Naive B cell (primary cell): ENCODE measurements around the gene HOXC12. TPM values are rescaled to one million over a fixed set of nuclear protein-coding genes. Genes with fewer than 3 reads are reported as not detected.

Source experiments
- ATAC-seq, 2 donors: fragments of 150-1000 bp; cut with Tn5 transposase; 2 replicates each; pipeline ENCODE4 v1.10.0; 2021; ENCODE audit warnings: low read depth in 2 of 2, mild to moderate bottlenecking in 2 of 2, moderate library complexity in 2 of 2
- DNase-seq: peaks from one replicate; pipeline ENCODE4 v3.0.0; 2022
- H3K27ac Mint-ChIP-seq, 6 donors: one replicate each; pipeline ENCODE4 v1.8.0; 2020 to 2022; ENCODE audit warnings: mild to moderate bottlenecking in 6 of 6, mixed read lengths in 6 of 6, moderate library complexity in 5 of 6, inconsistent platforms in 2 of 6
- H3K27me3 Mint-ChIP-seq, 3 donors: one replicate each; pipeline ENCODE4 v1.8.0; 2021 to 2022; ENCODE audit warnings: mixed read lengths in 3 of 3, mild to moderate bottlenecking in 1 of 3
- H3K36me3 Mint-ChIP-seq, 2 donors: one replicate each; pipeline ENCODE4 v1.8.0; 2020 to 2022; ENCODE audit warnings: mixed read lengths in 2 of 2, inconsistent platforms in 1 of 2, mild to moderate bottlenecking in 1 of 2
- H3K4me1 Mint-ChIP-seq, 3 donors: one replicate each; pipeline ENCODE4 v1.8.0; 2020 to 2022; ENCODE audit warnings: mixed read lengths in 3 of 3, inconsistent platforms in 1 of 3, mild to moderate bottlenecking in 1 of 3, moderate library complexity in 1 of 3
- H3K4me3 Mint-ChIP-seq, 8 donors: one replicate each; pipeline ENCODE4 v1.8.0; 2020 to 2022; ENCODE audit warnings: mild to moderate bottlenecking in 8 of 8, mixed read lengths in 8 of 8, moderate library complexity in 8 of 8, inconsistent platforms in 2 of 8
- H3K9me3 Mint-ChIP-seq, 7 donors: one replicate each; pipeline ENCODE4 v1.8.0; 2020 to 2022; ENCODE audit warnings: mixed read lengths in 7 of 7, mild to moderate bottlenecking in 5 of 7, inconsistent platforms in 2 of 7, moderate library complexity in 1 of 7
- polyA plus RNA-seq, 6 donors: library from polyadenylated mRNA; unstranded; fragments of 300-500 nt; fragmentation: Illumina TruSeq; gene quantifications; one replicate each; pipeline ENCODE4 v1.2.3, GENCODE V29; 2021; ENCODE audit warnings: low read depth in 6 of 6

The HOXC12 gene
- polyA plus RNA-seq, 6 donors from 2014 or later = not detected

DNA sequence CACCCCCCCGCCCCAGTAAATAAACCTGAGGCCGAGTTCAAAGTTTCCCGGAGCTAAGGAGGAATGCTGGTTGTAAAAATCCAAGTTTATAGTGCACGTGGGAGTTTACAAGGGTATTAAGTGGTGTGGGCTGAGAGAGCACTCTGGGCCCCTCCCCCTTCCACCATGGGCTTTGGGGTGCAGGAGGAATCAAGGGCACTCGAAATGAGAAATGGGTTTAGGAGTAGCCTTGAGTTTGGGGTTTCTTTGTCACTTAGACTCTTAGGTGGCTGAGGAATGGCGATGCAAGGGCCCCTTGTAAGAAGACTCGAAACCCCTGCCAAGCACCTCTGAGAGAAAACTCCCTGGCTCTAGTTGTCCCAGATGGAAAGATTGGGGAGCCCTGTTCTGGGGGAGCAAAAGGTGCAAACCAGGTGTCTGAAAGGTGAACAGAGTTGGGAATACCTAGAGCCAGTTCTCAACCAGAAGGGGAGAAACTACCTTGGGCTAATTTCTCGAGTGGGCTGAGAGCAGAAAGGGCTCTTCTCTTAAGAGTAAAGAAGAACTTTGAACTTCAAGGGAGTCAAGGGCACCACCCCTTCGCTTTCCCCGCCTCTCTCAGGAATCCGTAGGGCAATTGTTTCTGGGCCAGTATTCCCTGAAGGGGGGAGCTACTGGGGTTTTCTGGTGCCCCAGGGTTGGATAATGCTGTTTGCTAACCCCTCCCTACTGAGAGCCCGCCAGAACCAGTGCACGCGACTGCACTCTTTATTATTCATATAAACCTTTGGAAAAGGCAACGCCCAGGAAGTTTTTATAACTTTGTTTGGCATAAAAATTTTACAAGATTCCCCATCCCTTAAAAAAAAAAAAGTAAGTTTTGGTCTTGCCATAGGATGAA, 24.0 kb downstream of the HOXC12 start:
- DNase-seq (no peak), ATAC-seq (no peak)
- peaks cover 0 to 22% of the 10 kb centered on the region in 2 donors for H3K36me3 Mint-ChIP-seq
- peak overlapping the region in 1 of 6 donors; percentile 73 for H3K27ac Mint-ChIP-seq
- H3K9me3 Mint-ChIP-seq = peaks cover 0 to 30% (median 10%) of the 10 kb centered on the region in 7 donors
- peaks cover 74 to 90% (median 80%) of the 10 kb centered on the region in 3 donors for H3K27me3 Mint-ChIP-seq
- peak overlapping the region in 2 of 8 donors; percentile 44 to 64 for H3K4me3 Mint-ChIP-seq
- peaks cover 10 to 21% (median 21%) of the 10 kb centered on the region in 3 donors for H3K4me1 Mint-ChIP-seq

GRCh38 chr12:53980104-53980801, 25.6 kb downstream of the HOXC12 start:
- Mint-ChIP-seq H3K36me3 (peaks cover 0 to 27% of the 10 kb centered on the region in 2 donors), H3K4me3 (peak overlapping the region in 2 of 8 donors; percentile 65 to 68), H3K27ac (peak overlapping the region in 4 of 6 donors; percentile 41 to 94 (median 45)), H3K4me1 (peaks cover 13 to 25% (median 24%) of the 10 kb centered on the region in 3 donors), H3K27me3 (peaks cover 76 to 94% (median 80%) of the 10 kb centered on the region in 3 donors), H3K9me3 (peaks cover 0 to 30% (median 10%) of the 10 kb centered on the region in 7 donors)
- ATAC-seq (no peak), DNase-seq (no peak)

DNA sequence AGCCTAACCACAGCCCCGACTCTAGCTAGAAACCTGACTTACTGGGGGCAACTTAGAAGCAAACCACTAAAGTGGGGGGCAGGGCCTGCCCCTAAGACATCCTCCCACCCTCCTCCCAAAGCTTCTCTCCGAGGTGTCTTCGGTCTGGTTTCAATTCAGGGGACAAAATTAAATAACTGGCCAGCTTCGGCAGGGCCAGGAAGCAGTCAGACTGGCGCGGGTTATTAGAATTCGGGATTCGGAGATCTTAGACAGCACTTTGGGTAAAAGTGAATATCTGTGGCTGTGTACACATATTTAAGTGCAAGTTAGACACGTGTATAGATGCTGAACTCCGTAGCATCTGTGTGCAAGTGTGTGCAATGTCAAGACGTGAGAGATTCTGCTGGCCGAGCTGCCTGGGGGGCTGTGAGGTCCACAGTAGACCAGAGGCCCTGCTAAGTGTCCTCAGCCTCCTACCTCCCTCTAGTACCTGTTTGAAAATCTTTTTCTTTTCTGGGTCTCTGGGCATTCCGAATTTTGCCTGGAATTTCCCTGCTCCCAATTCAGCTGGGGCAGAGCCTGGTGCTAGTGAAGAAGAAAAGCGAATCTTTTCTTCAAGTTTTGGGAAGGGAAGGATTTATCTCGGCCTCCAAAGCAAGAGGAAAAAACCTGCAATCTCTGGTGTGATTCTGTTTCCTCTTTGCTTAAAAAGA, 26.2 kb downstream of the HOXC12 start:
- peaks cover 69 to 93% (median 80%) of the 10 kb centered on the region in 3 donors for H3K27me3 Mint-ChIP-seq
- DNase-seq = no peak
- H3K27ac Mint-ChIP-seq = peak overlapping the region in 3 of 6 donors; percentile 10 to 94 (median 48)
- H3K9me3 Mint-ChIP-seq = peaks cover 0 to 27% (median 10%) of the 10 kb centered on the region in 7 donors
- H3K36me3 Mint-ChIP-seq = peaks cover 0 to 27% of the 10 kb centered on the region in 2 donors
- ATAC-seq = no peak
- peaks cover 10 to 24% (median 22%) of the 10 kb centered on the region in 3 donors for H3K4me1 Mint-ChIP-seq
- H3K4me3 Mint-ChIP-seq = peak overlapping the region in 2 of 8 donors; percentile 34 to 65

GRCh38 chr12:53981634-53982565, 27.2 kb downstream of the HOXC12 start:
- Mint-ChIP-seq H3K9me3 (peaks cover 0 to 25% (median 10%) of the 10 kb centered on the region in 7 donors), H3K27me3 (peaks cover 72 to 93% (median 85%) of the 10 kb centered on the region in 3 donors), H3K36me3 (peaks cover 0 to 25% of the 10 kb centered on the region in 2 donors), H3K4me1 (peaks cover 10 to 32% (median 22%) of the 10 kb centered on the region in 3 donors), H3K27ac (peak overlapping the region in 4 of 6 donors; percentile 38 to 92 (median 72)), H3K4me3 (peak overlapping the region in 4 of 8 donors; percentile 3 to 45 (median 10))
- DNase-seq = no peak
- ATAC-seq = no peak

GRCh38 chr12:53982648-53983567, 28.2 kb downstream of the HOXC12 start:
- ATAC-seq = no peak
- peak overlapping the region in 4 of 8 donors; percentile 18 to 68 (median 54) for H3K4me3 Mint-ChIP-seq
- DNase-seq = no peak
- H3K27ac Mint-ChIP-seq = peak overlapping the region in 4 of 6 donors; percentile 28 to 96 (median 80)
- peaks cover 0 to 30% (median 10%) of the 10 kb centered on the region in 7 donors for H3K9me3 Mint-ChIP-seq
- peaks cover 73 to 93% (median 93%) of the 10 kb centered on the region in 3 donors for H3K27me3 Mint-ChIP-seq
- peaks cover 0 to 25% of the 10 kb centered on the region in 2 donors for H3K36me3 Mint-ChIP-seq
- H3K4me1 Mint-ChIP-seq = peaks cover 10 to 32% (median 22%) of the 10 kb centered on the region in 3 donors

GRCh38 chr12:53983568-53983949, 28.9 kb downstream of the HOXC12 start:
- Mint-ChIP-seq H3K27me3 (peaks cover 73 to 93% (median 93%) of the 10 kb centered on the region in 3 donors), H3K36me3 (peaks cover 0 to 31% of the 10 kb centered on the region in 2 donors), H3K27ac (peak overlapping the region in 3 of 6 donors; percentile 51 to 92 (median 92)), H3K4me1 (peaks cover 14 to 34% (median 27%) of the 10 kb centered on the region in 3 donors), H3K4me3 (peak overlapping the region in 3 of 8 donors; percentile 54 to 77 (median 68)), H3K9me3 (peaks cover 0 to 32% (median 10%) of the 10 kb centered on the region in 7 donors)
- DNase-seq (no peak), ATAC-seq (no peak)

DNA sequence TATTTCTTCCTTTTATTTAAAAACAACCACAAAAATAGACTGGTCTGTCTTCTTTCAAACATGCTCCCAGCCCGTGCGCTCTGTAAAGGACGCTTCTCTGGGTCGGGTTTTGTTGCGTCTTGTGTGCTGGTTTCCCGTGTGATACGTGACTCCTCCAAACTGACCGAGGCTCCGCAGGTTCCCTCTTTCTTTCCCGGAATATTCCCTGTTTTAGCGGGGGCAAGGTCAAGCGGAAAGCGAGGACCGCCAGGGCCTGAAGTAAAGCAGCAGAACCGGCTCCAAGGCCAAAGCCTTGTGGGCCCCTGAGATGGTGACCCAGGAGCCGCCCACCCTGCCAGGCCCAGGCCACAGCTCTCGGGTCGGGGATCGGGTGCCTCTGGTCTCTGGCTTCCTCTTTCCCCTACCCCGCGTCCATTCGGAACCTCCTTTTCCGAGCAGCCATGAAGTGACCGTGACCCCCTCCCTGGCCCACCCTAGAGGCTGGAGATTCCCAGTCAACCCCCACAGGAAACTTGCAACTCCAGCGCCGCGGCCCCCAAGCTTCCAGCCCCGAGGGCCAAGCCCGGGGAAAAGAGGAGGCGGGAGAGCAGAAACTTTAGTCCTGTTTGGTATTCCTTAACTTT, 29.4 kb downstream of the HOXC12 start:
- Mint-ChIP-seq H3K4me3 (peak overlapping the region in 7 of 8 donors; percentile 15 to 77 (median 35)), H3K9me3 (peaks cover 0 to 32% (median 10%) of the 10 kb centered on the region in 7 donors), H3K4me1 (peaks cover 16 to 37% (median 32%) of the 10 kb centered on the region in 3 donors), H3K27ac (peak overlapping the region in 3 of 6 donors; percentile 51 to 92 (median 92)), H3K27me3 (peaks cover 74 to 93% (median 93%) of the 10 kb centered on the region in 3 donors), H3K36me3 (peaks cover 0 to 32% of the 10 kb centered on the region in 2 donors)
- DNase-seq (no peak), ATAC-seq (no peak)

DNA sequence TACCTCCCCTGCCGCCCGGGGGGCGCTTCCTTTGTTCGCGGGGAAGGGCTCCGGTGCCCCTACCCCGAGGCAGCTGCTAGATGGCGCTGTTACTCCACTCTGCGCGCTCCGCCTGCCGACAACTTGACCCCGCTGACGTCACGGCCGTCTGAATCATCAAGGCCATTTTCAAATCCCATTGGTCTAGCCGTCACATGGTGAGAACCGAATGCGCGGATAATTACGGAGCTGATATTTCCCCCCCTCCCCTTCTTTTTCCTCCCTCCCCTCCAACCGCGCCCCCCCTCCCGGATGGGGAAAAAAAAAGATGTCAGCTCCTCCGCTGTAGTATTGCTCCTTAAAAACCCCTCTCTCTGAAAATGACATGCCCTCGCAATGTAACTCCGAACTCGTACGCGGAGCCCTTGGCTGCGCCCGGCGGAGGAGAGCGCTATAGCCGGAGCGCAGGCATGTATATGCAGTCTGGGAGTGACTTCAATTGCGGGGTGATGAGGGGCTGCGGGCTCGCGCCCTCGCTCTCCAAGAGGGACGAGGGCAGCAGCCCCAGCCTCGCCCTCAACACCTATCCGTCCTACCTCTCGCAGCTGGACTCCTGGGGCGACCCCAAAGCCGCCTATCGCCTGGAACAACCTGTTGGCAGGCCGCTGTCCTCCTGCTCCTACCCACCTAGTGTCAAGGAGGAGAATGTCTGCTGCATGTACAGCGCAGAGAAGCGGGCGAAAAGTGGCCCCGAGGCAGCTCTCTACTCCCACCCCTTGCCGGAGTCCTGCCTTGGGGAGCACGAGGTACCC, 30.4 kb downstream of the HOXC12 start, which contains the start of gene HOXC10:
Gene HOXC10 (plus strand): TSS at position 246 of the 791 bp plus-strand sequence. CDS start 114 bp downstream, at position 360.
- ATAC-seq (no peak), DNase-seq (no peak)
- Mint-ChIP-seq H3K9me3 (peaks cover 0 to 37% (median 10%) of the 10 kb centered on the region in 7 donors), H3K4me3 (peak within 1 kb of the TSS; percentile 50 to 86 (median 61)), H3K27ac (peak within 1 kb of the TSS in 4 of 6 donors; percentile 85 to 95 (median 92)), H3K36me3 (peaks cover 0 to 25% of the 10 kb centered on the region in 2 donors), H3K27me3 (peaks cover 74 to 93% (median 93%) of the 10 kb centered on the region in 3 donors), H3K4me1 (peaks cover 26 to 48% (median 42%) of the 10 kb centered on the region in 3 donors)

DNA sequence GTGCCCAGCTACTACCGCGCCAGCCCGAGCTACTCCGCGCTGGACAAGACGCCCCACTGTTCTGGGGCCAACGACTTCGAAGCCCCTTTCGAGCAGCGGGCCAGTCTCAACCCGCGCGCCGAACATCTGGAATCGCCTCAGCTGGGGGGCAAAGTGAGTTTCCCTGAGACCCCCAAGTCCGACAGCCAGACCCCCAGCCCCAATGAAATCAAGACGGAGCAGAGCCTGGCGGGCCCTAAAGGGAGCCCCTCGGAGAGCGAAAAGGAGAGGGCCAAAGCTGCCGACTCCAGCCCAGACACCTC, 30.9 kb downstream of the HOXC12 start:
- peaks cover 0 to 37% (median 10%) of the 10 kb centered on the region in 7 donors for H3K9me3 Mint-ChIP-seq
- ATAC-seq = no peak
- peak overlapping the region in 4 of 6 donors; percentile 85 to 95 (median 92) for H3K27ac Mint-ChIP-seq
- peaks cover 0 to 26% of the 10 kb centered on the region in 2 donors for H3K36me3 Mint-ChIP-seq
- H3K4me1 Mint-ChIP-seq = peaks cover 30 to 53% (median 44%) of the 10 kb centered on the region in 3 donors
- peak overlapping the region; percentile 15 to 83 (median 52) for H3K4me3 Mint-ChIP-seq
- H3K27me3 Mint-ChIP-seq = peaks cover 75 to 93% (median 93%) of the 10 kb centered on the region in 3 donors
- no peak for DNase-seq
